PC-3 (cell line): ENCODE results near the gene TRIP11.
"Not testable (repeated sequence)": the region's sequence is repeated elsewhere in the genome, so short reads cannot be mapped to it uniquely, and the experiment has no call there.

ENCODE experiments used
- CTCF ChIP-seq: fragments of 300-600 bp; sonication (generic); conservative IDR thresholded peaks from 2 replicates; pipeline ENCODE4 v1.5.1; 2017; ENCODE audit warnings: antibody characterized with exemption, low read depth, mild to moderate bottlenecking, low read length
- EZH2 ChIP-seq: fragments of 300-600 bp; sonication (generic); IDR thresholded peaks from one replicate; pipeline ENCODE4 v1.6.1; 2017; ENCODE audit warnings: antibody characterized with exemption, mild to moderate bottlenecking, low read length; ENCODE audit not compliant: unreplicated experiment
- EZH2phosphoT487 ChIP-seq: fragments of 300-600 bp; sonication (generic); IDR thresholded peaks from 2 replicates; pipeline ENCODE4 v1.6.1; 2018; ENCODE audit warnings: mild to moderate bottlenecking, antibody characterized with exemption, low read length, borderline replicate concordance

DNA sequence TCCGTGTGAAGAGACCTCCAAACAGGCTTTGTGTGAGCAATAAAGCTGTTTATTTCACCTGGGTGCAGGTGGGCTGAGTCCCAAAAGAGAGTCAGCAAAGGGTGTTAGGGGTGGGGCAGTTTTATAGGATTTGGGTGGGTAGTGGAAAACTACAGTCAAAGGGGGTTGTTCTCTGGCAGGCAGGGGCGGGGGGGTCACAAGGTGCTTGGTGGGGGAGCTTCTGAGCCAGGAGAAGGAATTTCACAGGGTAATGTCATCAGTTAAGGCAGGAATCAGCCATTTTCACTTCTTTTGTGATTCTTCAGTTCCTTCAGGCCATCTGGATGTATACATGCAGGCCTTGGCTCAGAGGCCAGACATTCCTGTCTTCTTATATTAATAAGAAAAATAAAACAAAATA, 1.9 kb upstream of the TRIP11 start:
- not testable (repeated sequence) for TF ChIP-seq CTCF, EZH2, EZH2phosphoT487
